ENCODE results near the gene INSYN2A. TPM values are rescaled to one million over a fixed set of nuclear protein-coding genes. Genes with fewer than 3 reads are reported as not detected.

The INSYN2A gene
- total RNA-seq, 6 donors from 2014 or later: 0.26 to 2.7 (median 0.69) TPM; not detected in 2

- TF ChIP-seq POLR2AphosphoS5 (IDR thresholded peaks at IDR 0.05) (no peak), POLR2A (IDR thresholded peaks at IDR 0.05) (no peak), EP300 (IDR thresholded peaks at IDR 0.05) (no peak), CTCF (IDR thresholded peaks at IDR 0.05) (no peak)
- Histone ChIP-seq H3K27me3 (no peaks in the 10 kb centered on the region), H3K4me3 (no peak overlapping the region), H3K27ac (no peak overlapping the region), H3K9me3 (no peaks in the 10 kb centered on the region), H3K4me1 (no peaks in the 10 kb centered on the region), H3K36me3 (no peaks in the 10 kb centered on the region)
- DNase-seq (no peak), ATAC-seq (ENCODE audit: low FRiP score in 2 of 2) (no peak)
- WGBS, 2 donors: 75 to 88% methylated on average over 3 of the region's 3 CpGs
These were observed 39.9 kb upstream of the INSYN2A start for GRCh38 chr10:127236266-127236665.

GRCh38 chr10:127234306-127234800 is 38.0 kb upstream of the INSYN2A start:
- no peaks in the 10 kb centered on the region for H3K9me3 ChIP-seq
- TF ChIP-seq POLR2A (IDR thresholded peaks at IDR 0.05) (no peak), POLR2AphosphoS5 (IDR thresholded peaks at IDR 0.05) (no peak), CTCF (IDR thresholded peaks at IDR 0.05) (no peak), EP300 (IDR thresholded peaks at IDR 0.05) (no peak)
- WGBS, 2 donors: 86 to 89% methylated on average over 1 of the region's 1 CpG
- H3K4me1 ChIP-seq: no peaks in the 10 kb centered on the region
- ATAC-seq (ENCODE audit: low FRiP score in 2 of 2): no peak
- no peak for DNase-seq
- H3K27me3 ChIP-seq: no peaks in the 10 kb centered on the region
- no peaks in the 10 kb centered on the region for H3K36me3 ChIP-seq
- no peak overlapping the region for H3K4me3 ChIP-seq
- no peak overlapping the region for H3K27ac ChIP-seq

GRCh38 chr10:127228195-127228787 is 31.9 kb upstream of the INSYN2A start:
- Histone ChIP-seq H3K9me3 (no peaks in the 10 kb centered on the region), H3K36me3 (peaks cover 0 to 3% (median 0%) of the 10 kb centered on the region in 4 donors), H3K27me3 (no peaks in the 10 kb centered on the region), H3K4me1 (no peaks in the 10 kb centered on the region), H3K27ac (no peak overlapping the region), H3K4me3 (no peak overlapping the region)
- DNase-seq: peak in 1 of 2 donors; percentile 61
- WGBS, 2 donors: 78 to 82% methylated on average over 12 of the region's 12 CpGs
- peak in 1 of 2 donors; percentile 34 for ATAC-seq (ENCODE audit: low FRiP score in 2 of 2)
- TF ChIP-seq POLR2AphosphoS5 (IDR thresholded peaks at IDR 0.05): no peak
- TF ChIP-seq POLR2A (IDR thresholded peaks at IDR 0.05): no peak
- no peak for TF ChIP-seq CTCF (IDR thresholded peaks at IDR 0.05)
- no peak for TF ChIP-seq EP300 (IDR thresholded peaks at IDR 0.05)

- TF ChIP-seq CTCF (IDR thresholded peaks at IDR 0.05) (no peak), POLR2AphosphoS5 (IDR thresholded peaks at IDR 0.05) (no peak), POLR2A (IDR thresholded peaks at IDR 0.05) (no peak)
- DNase-seq (no peak), ATAC-seq (ENCODE audit: low FRiP score in 2 of 2) (no peak)
- Histone ChIP-seq H3K27ac (no peak overlapping the region), H3K9me3 (no peaks in the 10 kb centered on the region), H3K27me3 (no peaks in the 10 kb centered on the region), H3K4me3 (no peak overlapping the region), H3K36me3 (peaks cover 0 to 3% (median 0%) of the 10 kb centered on the region in 4 donors), H3K4me1 (no peaks in the 10 kb centered on the region)
- WGBS, 2 donors: 93 to 100% methylated on average over 1 of the region's 1 CpG
These were observed 31.3 kb upstream of the INSYN2A start for GRCh38 chr10:127227663-127228062.

- H3K27ac ChIP-seq: no peak overlapping the region
- WGBS, 2 donors: 93 to 96% methylated on average over 10 of the region's 10 CpGs
- TF ChIP-seq CTCF (IDR thresholded peaks at IDR 0.05) (no peak), POLR2A (IDR thresholded peaks at IDR 0.05) (no peak), EP300 (IDR thresholded peaks at IDR 0.05) (no peak), POLR2AphosphoS5 (IDR thresholded peaks at IDR 0.05) (no peak)
- H3K9me3 ChIP-seq: no peaks in the 10 kb centered on the region
- H3K4me1 ChIP-seq: no peaks in the 10 kb centered on the region
- no peak for DNase-seq
- ATAC-seq (ENCODE audit: low FRiP score in 2 of 2): no peak
- peaks cover 0 to 3% (median 0%) of the 10 kb centered on the region in 4 donors for H3K36me3 ChIP-seq
- no peak overlapping the region for H3K4me3 ChIP-seq
- H3K27me3 ChIP-seq: no peaks in the 10 kb centered on the region
These were observed 30.6 kb upstream of the INSYN2A start for GRCh38 chr10:127227027-127227426.

Data from upper lobe of left lung (tissue), 6 donors.